IgD-negative memory B cell (primary cell): Measurements from ENCODE around the gene ANXA8L1. TPM values are rescaled to one million over a fixed set of nuclear protein-coding genes. Genes with fewer than 3 reads are reported as not detected.

Experiments
- polyA plus RNA-seq: library from polyadenylated mRNA; unstranded; fragments of 300-500 nt; fragmentation: Illumina TruSeq; gene quantifications from one replicate; pipeline ENCODE4 v1.2.3, GENCODE V29; 2021

Gene ANXA8L1
- polyA plus RNA-seq, 1 donor from 2014 or later, result not detected

Other genes with a start within 250 kb of the ANXA8L1 start
- gene ANTXRL, start 88.8 kb upstream of the ANXA8L1 start, polyA plus RNA-seq, result not detected
- not detected for gene NPY4R, start 90.2 kb downstream of the ANXA8L1 start, polyA plus RNA-seq
- not detected for gene GPRIN2, start 180.9 kb downstream of the ANXA8L1 start, polyA plus RNA-seq
- 0.45 TPM for gene SYT15, start 203.4 kb downstream of the ANXA8L1 start, polyA plus RNA-seq